ENCODE measurements around the gene CD300LB. TPM values are rescaled to one million over a fixed set of nuclear protein-coding genes. Genes with fewer than 3 reads are reported as not detected.
A peak's percentile ranks its signal among the peaks of the same experiment; 100 is the strongest.

Gene CD300LB
- total RNA-seq, 4 donors from 2014 or later, result 0.48 to 0.59 TPM; not detected in 2

GRCh38 chr17:74542166-74542565 is 10.9 kb upstream of the CD300LB start:
- no peak overlapping the region for H3K27ac ChIP-seq
- no peaks in the 10 kb centered on the region for H3K36me3 ChIP-seq
- DNase-seq, result no peak
- no peak for TF ChIP-seq CTCF (IDR thresholded peaks at IDR 0.05)
- TF ChIP-seq POLR2A (IDR thresholded peaks at IDR 0.05), result no peak
- no peaks in the 10 kb centered on the region for H3K4me1 ChIP-seq
- H3K9me3 ChIP-seq, result no peaks in the 10 kb centered on the region
- no peaks in the 10 kb centered on the region for H3K27me3 ChIP-seq
- intact Hi-C loops (cut with DNase I; ENCODE audit: low total_unique reads), result no loop called here
- H3K4me3 ChIP-seq, result no peak overlapping the region

- Histone ChIP-seq H3K4me1 (no peaks in the 10 kb centered on the region), H3K36me3 (no peaks in the 10 kb centered on the region), H3K27ac (no peak overlapping the region), H3K27me3 (no peaks in the 10 kb centered on the region), H3K9me3 (no peaks in the 10 kb centered on the region), H3K4me3 (no peak overlapping the region)
- intact Hi-C loops (cut with DNase I; ENCODE audit: low total_unique reads), result no loop called here
- DNase-seq, result no peak
- no peak for TF ChIP-seq POLR2A (IDR thresholded peaks at IDR 0.05)
- TF ChIP-seq CTCF (IDR thresholded peaks at IDR 0.05), result no peak
Observed at GRCh38 chr17:74541176-74542111, 10.2 kb upstream of the CD300LB start.

DNA sequence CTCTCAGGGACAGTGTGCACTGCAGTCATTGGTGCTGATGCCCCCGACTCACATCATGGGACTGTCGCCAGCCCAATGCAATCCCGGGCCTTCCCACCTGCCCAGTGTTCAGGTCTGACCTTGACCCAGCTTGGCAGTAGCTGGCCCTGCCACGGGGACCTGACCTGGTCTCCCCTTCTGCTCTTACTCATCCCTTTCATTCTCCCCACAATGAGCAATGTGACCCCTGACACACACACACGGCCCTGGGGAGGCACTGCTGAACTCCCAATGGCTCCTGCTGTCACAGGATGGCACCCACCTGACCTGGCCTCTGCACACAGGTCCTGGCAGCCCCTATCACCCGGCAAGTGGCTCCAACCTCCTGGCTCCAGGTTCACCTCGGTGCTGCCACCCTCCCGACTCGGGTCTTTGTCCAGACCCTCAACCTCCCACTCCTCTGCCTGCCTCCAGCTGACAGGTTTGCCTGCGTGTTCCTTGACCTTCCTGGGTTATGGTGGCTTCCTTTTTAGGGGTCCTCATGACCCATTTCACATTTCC is 8.1 kb upstream of the CD300LB start:
- H3K4me1 ChIP-seq, result no peaks in the 10 kb centered on the region
- no peaks in the 10 kb centered on the region for H3K27me3 ChIP-seq
- no peaks in the 10 kb centered on the region for H3K9me3 ChIP-seq
- H3K27ac ChIP-seq, result no peak overlapping the region
- no peak overlapping the region for H3K4me3 ChIP-seq
- no peak for TF ChIP-seq POLR2A (IDR thresholded peaks at IDR 0.05)
- no peak for TF ChIP-seq CTCF (IDR thresholded peaks at IDR 0.05)
- intact Hi-C loops (cut with DNase I; ENCODE audit: low total_unique reads), result no loop called here
- no peaks in the 10 kb centered on the region for H3K36me3 ChIP-seq
- no peak for DNase-seq

GRCh38 chr17:74536890-74537289 is 5.6 kb upstream of the CD300LB start:
- no peak for DNase-seq
- no peak overlapping the region for H3K4me3 ChIP-seq
- intact Hi-C loops (cut with DNase I; ENCODE audit: low total_unique reads), result no loop called here
- no peaks in the 10 kb centered on the region for H3K36me3 ChIP-seq
- H3K9me3 ChIP-seq, result no peaks in the 10 kb centered on the region
- H3K27me3 ChIP-seq, result no peaks in the 10 kb centered on the region
- TF ChIP-seq CTCF (IDR thresholded peaks at IDR 0.05) (no peak), POLR2A (IDR thresholded peaks at IDR 0.05) (no peak)
- no peak overlapping the region for H3K27ac ChIP-seq
- H3K4me1 ChIP-seq, result no peaks in the 10 kb centered on the region

DNA sequence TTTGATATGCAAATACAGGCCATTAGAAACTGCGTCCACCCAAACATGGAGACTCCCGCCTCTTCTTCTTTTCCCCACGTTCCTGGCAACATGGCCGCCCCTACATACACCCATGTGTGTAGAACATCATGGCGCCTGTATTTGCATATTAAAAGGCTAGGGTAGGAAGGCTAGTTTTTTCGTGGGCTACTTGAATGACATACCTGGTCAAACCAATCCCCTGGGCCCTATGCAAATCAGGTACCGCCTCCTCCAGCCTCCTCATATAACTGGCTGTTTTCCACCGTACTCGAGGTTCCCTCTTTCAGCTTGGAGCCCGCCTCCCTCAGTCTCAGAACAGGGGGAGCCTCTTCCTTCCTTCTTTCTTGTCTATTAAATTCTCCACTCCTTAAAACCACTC is 840 bp upstream of the CD300LB start:
- DNase-seq, result peak in 1 of 2 donors; percentile 20
- Histone ChIP-seq H3K36me3 (no peaks in the 10 kb centered on the region), H3K4me3 (no peak overlapping the region)

More for the DNA sequence above, 840 bp upstream of the CD300LB start:
- Histone ChIP-seq H3K27me3 (no peaks in the 10 kb centered on the region), H3K4me1 (no peaks in the 10 kb centered on the region), H3K27ac (no peak overlapping the region), H3K9me3 (no peaks in the 10 kb centered on the region)
- TF ChIP-seq POLR2A (IDR thresholded peaks at IDR 0.05) (no peak), CTCF (IDR thresholded peaks at IDR 0.05) (no peak)
- intact Hi-C loops (cut with DNase I; ENCODE audit: low total_unique reads), result no loop called here
